Transverse colon (tissue), 4 donors: ENCODE measurements around the gene AKAP13. TPM values are rescaled to one million over a fixed set of nuclear protein-coding genes. Genes with fewer than 3 reads are reported as not detected.

Source experiments
- DNase-seq: peaks from one replicate; pipeline ENCODE4 v3.0.0-alpha.2; 2019
- H3K27ac ChIP-seq, 4 donors: fragments of 200-600 bp; sonication (generic); 2 replicates each; pipeline ENCODE4 v1.5.1; 2016 to 2018; ENCODE audit warnings: inconsistent platforms in 4 of 4
- H3K27me3 ChIP-seq: fragments of 200-600 bp; sonication (generic); 2 replicates; pipeline ENCODE4 v1.5.1; 2017; ENCODE audit warnings: inconsistent platforms
- H3K36me3 ChIP-seq, 4 donors: fragments of 200-600 bp; sonication (generic); 2 replicates each; pipeline ENCODE4 v1.5.1; 2017 to 2019; ENCODE audit warnings: inconsistent platforms in 4 of 4
- H3K4me1 ChIP-seq, 4 donors: fragments of 200-600 bp; sonication (generic); 2 replicates each; pipeline ENCODE4 v1.5.1; 2017 to 2020; ENCODE audit warnings: inconsistent platforms in 4 of 4
- H3K4me3 ChIP-seq, 4 donors: fragments of 200-600 bp; sonication (generic); 1 replicate in 1 of 4; 2 replicates in 3 of 4; pipeline versions ENCODE4 v1.5.1 to v1.6.1; 2017 to 2019; ENCODE audit warnings: inconsistent platforms in 4 of 4
- H3K9me3 ChIP-seq, 2 donors: fragments of 200-600 bp; sonication (generic); 2 replicates each; pipeline ENCODE4 v1.5.1; 2017 to 2019; ENCODE audit warnings: inconsistent platforms in 2 of 2
- EP300 ChIP-seq: sonication (generic); formaldehyde crosslinking; IDR thresholded peaks from one replicate; pipeline ENCODE4 v1.6.1; 2017; ENCODE audit warnings: antibody characterized with exemption, low read depth
- POLR2A ChIP-seq: fragments of 450-650 bp; IDR thresholded peaks from one replicate; pipeline ENCODE4 v1.6.1; 2016; ENCODE audit warnings: antibody characterized with exemption, mild to moderate bottlenecking, moderate library complexity
- POLR2AphosphoS5 ChIP-seq, 3 donors: sonication (generic); formaldehyde crosslinking; IDR thresholded peaks; one replicate each; pipeline ENCODE4 v1.6.1; 2016; ENCODE audit warnings: antibody characterized with exemption in 3 of 3
- WGBS, 2 donors: methylation state at CpG; one replicate each; pipeline ENCODE4 v1.1.5; 2018; ENCODE audit warnings: low coverage in 1 of 2; 5-methylcytosine and 5-hydroxymethylcytosine counted together
- in situ Hi-C, 4 donors: fragments of 200-750 bp; cut with MboI; loops; one replicate each; pipeline versions ENCODE4 v1.15.0 to v1.15.1; 2017; ENCODE audit warnings: low sequenced_read_pairs in 3 of 4, low pct_ligation_motif_present in 1 of 4, low pct_unique_long_range_greater_than_20kb in 1 of 4
- intact Hi-C: fragments of 100-400 bp; cut with DNase I; formaldehyde crosslinking; loops from one replicate; pipeline ENCODE4 v1.15.1; 2023; ENCODE audit warnings: low total_unique reads
- total RNA-seq, 4 donors: library from RNA; depleted of rRNA; stranded (reverse); fragments of >200 nt; gene quantifications; one replicate each; pipeline ENCODE4 v1.1.0, GENCODE V29; 2016
- TF ChIP-seq, protein P1 (sequence below), 5 experiments: fragments of 200-600 bp in 3 of 5; fragments of 450-650 bp in 2 of 5; sonication (generic) in 3 of 5; IDR thresholded peaks; 1 replicate in 2 of 5; 2 replicates in 3 of 5; pipeline ENCODE4 v1.5.1; 2016 to 2017; ENCODE audit warnings: antibody characterized with exemption in 5 of 5, inconsistent platforms in 3 of 5, mild to moderate bottlenecking in 2 of 5, moderate library complexity in 1 of 5

Gene AKAP13
- total RNA-seq, 4 donors from 2014 or later: 206 to 291 (median 214) TPM

DNA sequence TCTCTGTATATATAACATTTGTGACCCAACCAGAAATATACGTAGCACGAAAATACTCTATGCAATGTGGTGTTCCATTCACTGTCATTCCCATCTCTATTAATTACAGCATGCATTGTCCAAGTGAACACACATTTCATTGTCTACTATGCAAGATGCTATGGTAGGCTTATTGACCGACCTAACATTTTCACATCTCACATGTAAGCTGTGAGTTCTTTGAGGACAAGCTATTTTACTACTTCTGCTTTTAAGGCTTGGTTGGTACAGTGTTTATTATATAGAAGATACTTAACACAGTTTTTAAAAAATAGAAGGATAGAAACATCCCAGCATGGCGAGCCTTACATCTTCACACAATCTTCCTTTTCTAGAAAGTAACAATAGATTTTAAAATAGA, 249.9 kb downstream of the AKAP13 start:
- Histone ChIP-seq H3K9me3 (no peaks in the 10 kb centered on the region), H3K4me1 (peaks cover 20 to 80% (median 34%) of the 10 kb centered on the region in 4 donors), H3K27me3 (no peaks in the 10 kb centered on the region), H3K4me3 (no peak overlapping the region), H3K36me3 (peaks cover 0 to 7% (median 0%) of the 10 kb centered on the region in 4 donors), H3K27ac (peak overlapping the region in 2 of 4 donors; percentile 10 to 16)
- intact Hi-C loops (no loop called here), in situ Hi-C loops (no loop called here)
- TF ChIP-seq, protein P1, sequence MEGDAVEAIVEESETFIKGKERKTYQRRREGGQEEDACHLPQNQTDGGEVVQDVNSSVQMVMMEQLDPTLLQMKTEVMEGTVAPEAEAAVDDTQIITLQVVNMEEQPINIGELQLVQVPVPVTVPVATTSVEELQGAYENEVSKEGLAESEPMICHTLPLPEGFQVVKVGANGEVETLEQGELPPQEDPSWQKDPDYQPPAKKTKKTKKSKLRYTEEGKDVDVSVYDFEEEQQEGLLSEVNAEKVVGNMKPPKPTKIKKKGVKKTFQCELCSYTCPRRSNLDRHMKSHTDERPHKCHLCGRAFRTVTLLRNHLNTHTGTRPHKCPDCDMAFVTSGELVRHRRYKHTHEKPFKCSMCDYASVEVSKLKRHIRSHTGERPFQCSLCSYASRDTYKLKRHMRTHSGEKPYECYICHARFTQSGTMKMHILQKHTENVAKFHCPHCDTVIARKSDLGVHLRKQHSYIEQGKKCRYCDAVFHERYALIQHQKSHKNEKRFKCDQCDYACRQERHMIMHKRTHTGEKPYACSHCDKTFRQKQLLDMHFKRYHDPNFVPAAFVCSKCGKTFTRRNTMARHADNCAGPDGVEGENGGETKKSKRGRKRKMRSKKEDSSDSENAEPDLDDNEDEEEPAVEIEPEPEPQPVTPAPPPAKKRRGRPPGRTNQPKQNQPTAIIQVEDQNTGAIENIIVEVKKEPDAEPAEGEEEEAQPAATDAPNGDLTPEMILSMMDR (IDR thresholded peaks at IDR 0.05): no peak
- TF ChIP-seq EP300 (no peak), POLR2AphosphoS5 (IDR thresholded peaks at IDR 0.05) (no peak), POLR2A (no peak)
- no peak for DNase-seq
- WGBS, 2 donors: 90 to 96% methylated on average over 2 to 4 of the region's 4 CpGs

DNA sequence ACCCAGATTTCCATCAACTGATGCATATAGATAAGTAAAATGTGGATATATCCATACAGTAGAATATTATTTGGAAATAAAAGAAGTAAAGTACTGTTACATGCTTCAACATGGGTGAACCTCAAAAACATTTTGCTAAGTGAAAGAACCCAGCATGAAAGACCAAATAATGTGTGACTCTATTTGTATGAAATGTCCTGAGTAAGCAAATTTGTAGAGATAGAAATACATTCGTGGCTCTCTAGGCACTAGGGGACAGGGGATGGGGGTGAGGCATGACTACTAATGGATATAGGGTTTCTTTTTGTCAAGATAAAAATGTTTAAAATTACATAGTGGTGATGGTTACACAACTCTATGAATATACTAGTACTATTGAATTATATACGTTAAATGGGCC, 250.6 kb downstream of the AKAP13 start:
- 65 to 73% methylated on average over 2 of the region's 2 CpGs for WGBS, 2 donors
- DNase-seq: no peak
- Histone ChIP-seq H3K27ac (peak overlapping the region in 3 of 4 donors; percentile 10 to 16 (median 11)), H3K27me3 (no peaks in the 10 kb centered on the region), H3K4me1 (peaks cover 17 to 73% (median 32%) of the 10 kb centered on the region in 4 donors), H3K4me3 (no peak overlapping the region), H3K9me3 (no peaks in the 10 kb centered on the region), H3K36me3 (peaks cover 0 to 9% (median 0%) of the 10 kb centered on the region in 4 donors)
- intact Hi-C loops: no loop called here
- in situ Hi-C loops: no loop called here
- TF ChIP-seq, protein P1 (IDR thresholded peaks at IDR 0.05): no peak
- no peak for TF ChIP-seq EP300
- no peak for TF ChIP-seq POLR2AphosphoS5 (IDR thresholded peaks at IDR 0.05)
- TF ChIP-seq POLR2A: no peak

DNA sequence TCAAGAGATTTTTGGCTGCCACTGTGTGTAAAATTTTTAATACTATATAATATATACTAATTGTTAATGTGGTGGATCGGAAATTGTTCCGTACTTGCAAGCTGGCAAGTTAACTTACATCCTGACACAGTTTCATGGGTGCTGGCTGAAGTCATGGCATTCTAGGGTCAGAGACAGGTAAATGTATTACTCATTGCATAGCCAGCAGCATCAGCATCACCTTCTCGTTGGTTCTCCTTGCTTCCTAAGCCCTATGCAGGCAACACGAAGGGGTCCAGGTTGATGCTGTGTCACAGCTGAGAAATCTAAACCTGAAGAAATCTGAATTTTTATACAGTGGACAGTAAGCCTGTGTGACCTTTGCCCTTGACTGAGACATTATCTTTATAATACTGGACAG, 251.6 kb downstream of the AKAP13 start:
- Histone ChIP-seq H3K27me3 (no peaks in the 10 kb centered on the region), H3K27ac (peak overlapping the region; percentile 7 to 32 (median 9)), H3K4me1 (peaks cover 10 to 67% (median 22%) of the 10 kb centered on the region in 4 donors), H3K4me3 (no peak overlapping the region), H3K9me3 (no peaks in the 10 kb centered on the region), H3K36me3 (peaks cover 0 to 9% (median 0%) of the 10 kb centered on the region in 4 donors)
- intact Hi-C loops: no loop called here
- DNase-seq: no peak
- in situ Hi-C loops: no loop called here
- 84 to 85% methylated on average over 2 to 4 of the region's 4 CpGs for WGBS, 2 donors
- TF ChIP-seq POLR2A: no peak
- no peak for TF ChIP-seq POLR2AphosphoS5 (IDR thresholded peaks at IDR 0.05)
- TF ChIP-seq EP300: no peak

DNA sequence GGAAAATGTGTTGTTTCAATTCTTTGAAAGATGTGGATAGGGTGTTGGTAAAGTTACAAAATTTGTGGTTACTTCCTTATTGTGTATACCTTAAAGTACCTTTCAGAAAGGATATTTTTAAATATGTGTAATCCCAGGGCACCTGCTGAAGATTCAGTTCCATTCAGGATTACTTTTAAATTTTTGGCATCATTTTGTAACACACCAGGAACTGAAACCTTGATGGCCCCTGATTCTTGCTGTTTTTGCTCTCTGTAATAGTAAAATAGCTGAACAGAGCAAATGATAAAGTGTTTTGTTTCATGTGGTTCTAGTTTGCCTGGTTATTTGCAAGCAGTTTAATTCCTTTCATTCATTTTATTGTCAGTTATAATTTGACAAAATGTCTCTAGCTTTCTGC, 253.5 kb downstream of the AKAP13 start:
- in situ Hi-C loops: no loop called here
- intact Hi-C loops: no loop called here
- Histone ChIP-seq H3K27ac (no peak overlapping the region), H3K9me3 (no peaks in the 10 kb centered on the region), H3K4me3 (no peak overlapping the region), H3K4me1 (peaks cover 3 to 60% (median 13%) of the 10 kb centered on the region in 4 donors), H3K36me3 (peaks cover 0 to 9% (median 0%) of the 10 kb centered on the region in 4 donors), H3K27me3 (no peaks in the 10 kb centered on the region)
- TF ChIP-seq POLR2A (no peak), EP300 (no peak), POLR2AphosphoS5 (IDR thresholded peaks at IDR 0.05) (no peak)
- TF ChIP-seq, protein P1 (IDR thresholded peaks at IDR 0.05): no peak
- DNase-seq: no peak

DNA sequence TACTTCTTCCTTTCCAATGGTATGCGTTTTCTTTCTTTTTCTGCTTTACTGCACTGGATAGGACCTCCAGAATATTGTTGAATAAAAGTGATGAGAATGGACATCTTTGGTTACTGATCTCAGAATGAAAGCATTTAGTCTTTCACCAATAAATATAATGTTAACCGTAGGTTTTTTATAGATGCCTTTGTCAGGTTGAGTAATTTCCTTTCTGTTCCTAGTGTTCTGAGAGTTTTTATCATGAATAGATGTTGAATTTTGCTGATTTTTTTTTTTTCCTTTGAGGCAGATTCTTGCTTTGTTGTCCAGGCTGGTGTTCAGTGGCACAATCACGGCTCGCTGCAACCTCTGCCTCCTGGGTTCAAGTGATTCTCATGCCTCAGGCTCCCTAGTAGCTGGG, 255.9 kb downstream of the AKAP13 start:
- 86 to 89% methylated on average over 2 to 4 of the region's 4 CpGs for WGBS, 2 donors
- no peaks in the 10 kb centered on the region for H3K27me3 ChIP-seq
- in situ Hi-C loops: no loop called here
- no peak overlapping the region for H3K27ac ChIP-seq
- no peak for DNase-seq
- TF ChIP-seq EP300: no peak
- TF ChIP-seq POLR2A: no peak
- TF ChIP-seq, protein P1 (IDR thresholded peaks at IDR 0.05): no peak
- no peak for TF ChIP-seq POLR2AphosphoS5 (IDR thresholded peaks at IDR 0.05)
- no peaks in the 10 kb centered on the region for H3K9me3 ChIP-seq
- peaks cover 0 to 14% (median 0%) of the 10 kb centered on the region in 4 donors for H3K36me3 ChIP-seq
- intact Hi-C loops: no loop called here
- H3K4me3 ChIP-seq: no peak overlapping the region
- H3K4me1 ChIP-seq: peaks cover 3 to 67% (median 22%) of the 10 kb centered on the region in 4 donors
